Stimulated activated CD4-positive, alpha-beta T cell treated with anti-CD3 and anti-CD28 coated beads, TNF-alpha, amount 100 ng/mL, for 48 hours (primary cell): ENCODE measurements around the gene CLEC18B.
"Not testable (repeated sequence)": the region's sequence is repeated elsewhere in the genome, so short reads cannot be mapped to it uniquely, and the experiment has no call there.

Experiments used
- DNase-seq, 3 donors: peaks; one replicate each; pipeline ENCODE4 v3.0.0-alpha.2; 2020; ENCODE audit warnings: low read depth in 3 of 3

The CLEC18B gene

DNA sequence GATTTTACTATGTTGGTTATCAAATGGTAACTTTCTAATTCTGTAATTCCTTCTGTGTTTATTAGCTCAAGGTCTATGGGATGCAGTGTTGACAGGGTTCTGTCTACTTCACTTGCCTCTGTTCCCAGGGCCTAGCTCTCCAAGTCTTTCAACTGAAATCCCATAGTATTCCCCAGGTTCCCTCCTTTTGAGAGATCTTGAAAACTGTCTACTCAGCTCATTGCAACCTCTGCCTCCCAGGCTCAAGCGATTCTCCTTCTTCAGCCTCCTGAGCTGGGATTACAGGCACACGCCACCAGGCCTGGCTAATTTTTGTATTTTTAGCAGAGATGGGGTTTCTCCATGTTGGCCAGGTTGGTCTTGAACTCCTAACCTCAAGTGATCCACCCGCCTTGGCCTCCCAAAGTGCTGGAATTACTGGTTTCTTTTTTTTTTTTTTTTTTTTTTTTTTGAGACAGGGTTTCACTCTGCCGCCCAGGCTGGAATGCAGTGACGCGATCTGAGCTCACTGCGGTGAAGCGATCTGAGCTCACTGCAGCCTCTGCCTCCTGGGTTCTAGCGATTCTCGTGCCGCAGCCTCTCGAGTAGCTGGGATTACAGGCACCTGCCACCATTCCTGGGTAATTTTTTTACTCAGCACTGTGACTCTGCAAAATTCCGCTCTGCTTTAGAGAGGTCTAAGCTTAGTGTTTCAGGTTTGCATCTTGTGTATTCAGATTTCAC is 22.5 kb upstream of the CLEC18B start:
- DNase-seq: not testable (repeated sequence)

DNA sequence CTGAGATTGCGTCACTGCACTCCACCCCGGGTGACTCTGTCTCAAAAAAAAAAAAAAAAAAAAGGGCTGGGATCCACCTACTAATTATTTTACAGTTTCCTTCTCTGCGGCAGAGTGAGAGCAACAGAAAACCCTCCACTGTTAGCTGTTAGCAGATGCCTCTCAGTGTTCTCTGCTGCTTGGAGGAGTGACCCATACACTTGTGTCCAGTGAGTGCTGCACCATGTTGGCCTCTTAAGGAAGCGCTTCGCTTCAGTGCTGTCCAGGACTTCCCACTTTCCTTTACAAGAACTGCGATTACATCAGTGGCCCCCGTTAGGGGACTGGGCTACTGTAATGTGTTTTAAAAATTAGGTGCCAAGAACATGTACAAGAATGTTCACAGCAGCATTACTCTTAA is 18.4 kb upstream of the CLEC18B start:
- DNase-seq: no peak

DNA sequence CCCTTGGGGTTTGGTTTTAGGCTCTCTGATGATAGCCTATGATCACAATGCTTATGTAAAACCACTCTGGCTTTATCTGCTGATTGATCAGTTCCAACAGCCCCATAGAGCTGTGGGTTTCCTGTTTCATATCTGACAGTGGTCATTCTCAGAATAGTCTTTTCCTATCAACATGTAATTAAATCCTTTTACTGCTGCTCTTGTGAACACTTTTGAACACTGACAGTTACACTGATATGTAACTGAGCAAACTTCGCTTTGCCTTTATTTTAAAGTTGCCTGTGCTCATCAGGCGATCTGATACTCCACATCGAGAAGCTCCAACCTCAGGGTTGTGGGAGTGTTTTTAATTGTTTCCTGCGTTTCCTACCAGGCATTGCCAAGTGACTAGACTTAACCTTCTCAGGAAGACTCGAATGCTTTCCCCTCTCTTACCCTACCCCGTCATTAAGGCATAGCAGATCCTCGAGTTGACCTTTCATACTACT is 17.3 kb upstream of the CLEC18B start:
- DNase-seq: no peak

DNA sequence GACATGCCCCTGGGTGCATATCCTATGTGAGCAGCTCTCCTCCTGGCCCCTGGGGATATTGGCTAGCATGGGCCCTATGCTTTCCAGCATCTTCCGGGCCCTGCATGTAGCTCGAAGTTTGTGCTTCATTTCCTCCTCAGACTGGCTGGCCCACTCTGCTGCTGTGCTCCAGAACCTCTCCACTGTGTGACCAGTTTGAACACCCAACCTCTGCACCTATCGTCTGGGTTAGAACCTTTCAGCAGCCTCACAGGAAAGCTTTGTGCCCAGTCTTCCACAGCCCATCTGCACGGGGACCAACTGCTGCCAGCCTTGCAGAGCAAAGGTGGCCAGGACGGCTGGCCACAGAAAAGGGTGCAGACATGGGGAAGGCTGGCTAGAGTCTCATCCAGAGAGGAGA is 10.2 kb upstream of the CLEC18B start:
- DNase-seq: no peak

DNA sequence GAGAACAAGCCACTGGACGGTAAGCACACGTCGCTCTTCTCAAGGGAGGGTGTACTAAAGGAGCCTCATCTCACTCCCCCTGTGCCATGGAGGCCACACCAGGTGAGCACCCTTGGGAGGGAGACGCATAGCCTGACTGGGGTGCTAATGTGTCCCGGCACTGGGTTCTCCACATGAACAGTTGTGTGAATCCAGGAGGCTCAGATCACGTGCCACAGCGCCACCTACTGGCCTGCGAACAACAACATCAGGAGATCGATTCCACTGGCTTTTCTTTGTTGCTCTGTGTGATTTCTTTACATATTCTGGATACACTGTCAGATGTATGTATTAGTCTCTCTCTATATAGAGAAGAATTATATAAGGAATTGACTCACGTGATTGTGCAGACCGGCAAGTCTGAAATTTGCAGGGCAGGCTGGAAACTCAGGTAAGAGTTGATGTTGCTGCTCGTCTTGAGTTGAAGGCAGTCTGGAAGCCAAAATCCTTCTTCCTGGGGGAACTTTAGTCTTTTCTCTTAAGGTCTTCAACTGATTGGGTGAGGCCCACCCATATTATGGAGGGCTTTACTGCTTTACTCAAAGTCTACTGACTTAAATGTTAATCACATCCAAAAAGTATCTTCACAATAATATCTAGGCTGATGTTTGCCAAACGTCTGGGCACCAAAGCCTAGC is 8.9 kb upstream of the CLEC18B start:
- peak; percentile 10 to 28 (median 24) for DNase-seq

DNA sequence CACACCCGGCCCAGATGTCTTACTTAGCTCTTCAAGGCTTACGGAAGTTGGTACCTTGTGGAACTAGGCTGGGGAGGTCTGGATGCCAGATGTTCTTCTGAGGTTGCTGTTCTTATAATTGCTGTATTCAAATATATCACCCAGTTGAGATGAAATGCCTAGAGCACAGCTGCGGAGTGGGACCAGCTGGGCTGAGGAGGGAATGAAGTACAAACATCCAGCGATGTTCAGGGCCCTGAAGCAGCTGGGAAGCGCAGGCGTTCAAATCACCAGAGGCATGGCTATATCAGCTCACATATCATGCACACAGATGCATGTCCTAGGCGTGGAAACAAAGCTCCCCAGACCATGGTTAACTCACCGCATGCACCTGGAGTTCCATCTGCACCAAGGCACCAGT is 7.2 kb upstream of the CLEC18B start:
- not testable (repeated sequence) for DNase-seq

DNA sequence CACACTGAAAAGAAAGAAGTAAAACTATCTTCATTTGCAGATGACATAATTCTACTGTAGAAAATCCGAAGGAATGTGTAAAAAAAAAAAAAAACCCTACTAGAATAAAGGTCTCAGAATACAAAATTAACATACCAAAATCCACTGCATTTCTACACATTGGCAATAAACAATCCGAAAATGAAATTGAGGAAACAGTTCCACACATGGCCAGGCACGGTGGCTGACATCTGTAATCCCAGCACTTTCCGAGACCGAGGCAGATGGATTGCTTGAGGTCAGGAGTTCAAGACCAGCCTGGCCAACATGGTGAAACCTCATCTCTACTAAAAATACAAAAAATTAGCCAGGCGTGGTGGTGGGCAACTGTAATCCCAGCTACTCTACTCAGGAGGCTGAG is 4.5 kb upstream of the CLEC18B start:
- not testable (repeated sequence) for DNase-seq

DNA sequence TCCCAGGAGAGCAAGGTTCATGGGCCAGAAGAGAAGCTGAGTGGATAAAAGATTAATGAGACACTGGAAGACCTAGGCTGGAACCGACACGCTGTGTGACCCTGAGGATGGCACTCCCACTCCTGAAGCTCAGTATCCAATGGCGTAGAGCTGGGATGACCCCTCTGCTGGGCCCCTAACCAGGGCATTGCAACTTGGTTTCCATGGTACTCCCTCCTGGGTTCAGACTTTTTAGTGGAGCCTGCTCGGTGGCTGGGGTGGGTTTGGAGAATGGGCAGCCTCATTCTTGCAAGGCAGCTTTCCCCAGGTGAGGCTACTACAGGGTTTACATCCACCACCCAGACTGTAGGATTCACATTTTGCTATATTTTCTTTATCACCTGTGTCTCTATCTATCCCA is 2.4 kb upstream of the CLEC18B start:
- not testable (repeated sequence) for DNase-seq

DNA sequence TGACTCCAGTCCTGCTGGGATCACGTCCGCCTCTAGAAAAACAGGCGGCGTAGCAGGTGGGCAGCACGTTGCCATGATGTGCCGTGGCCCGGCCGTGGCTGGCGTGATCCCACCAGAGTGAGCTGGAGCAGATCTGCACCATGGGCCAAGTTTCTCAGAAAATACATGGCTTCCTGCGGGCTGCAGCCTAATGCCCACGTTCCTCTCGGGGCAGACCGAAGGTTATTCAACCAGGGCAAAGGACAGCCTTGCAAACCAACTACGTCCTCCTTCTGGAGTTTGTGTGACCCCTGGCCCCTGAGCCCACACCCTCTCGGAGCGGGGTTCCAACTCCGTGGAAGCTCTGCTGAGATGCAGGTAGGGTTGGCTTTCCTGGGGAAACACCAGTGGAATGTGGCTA is 808 bp upstream of the CLEC18B start:
- not testable (repeated sequence) for DNase-seq

DNA sequence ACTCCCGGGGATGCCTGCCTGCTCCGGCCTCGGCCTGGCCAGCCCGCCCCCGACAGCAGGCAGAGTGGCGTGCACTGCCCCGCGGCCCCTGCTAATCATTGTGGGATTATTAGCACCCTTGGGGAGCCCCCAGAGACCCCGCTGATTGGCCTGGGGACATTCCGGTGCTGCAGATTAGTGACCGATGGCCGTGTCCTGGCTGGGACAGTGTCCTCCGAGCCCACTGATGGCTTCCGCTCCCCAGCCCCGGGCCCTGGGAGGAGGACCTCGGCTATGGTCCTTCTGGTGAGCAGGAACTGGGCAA is 156 bp upstream of the CLEC18B start:
- not testable (repeated sequence) for DNase-seq

DNA sequence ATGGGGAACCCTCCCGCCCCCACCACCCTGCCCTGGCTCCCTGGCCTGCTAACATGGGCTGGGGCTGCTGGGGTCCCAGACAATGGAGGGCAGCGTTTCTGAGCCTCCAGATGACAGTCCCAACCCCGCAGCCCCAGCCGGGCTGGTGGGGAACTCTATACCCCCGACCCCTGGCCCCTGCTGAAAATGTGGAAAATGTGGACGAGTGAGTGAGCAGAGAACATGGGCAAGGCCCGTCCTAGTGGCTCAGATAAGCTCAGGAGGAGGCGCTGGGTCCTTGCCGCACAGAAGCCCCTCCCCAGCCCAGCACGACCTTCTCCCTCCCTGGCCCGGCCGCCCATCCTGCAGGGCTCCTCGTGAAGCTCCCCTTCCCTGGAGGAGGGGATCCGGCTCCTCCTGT is 1.5 kb downstream of the CLEC18B start:
- DNase-seq: not testable (repeated sequence)

DNA sequence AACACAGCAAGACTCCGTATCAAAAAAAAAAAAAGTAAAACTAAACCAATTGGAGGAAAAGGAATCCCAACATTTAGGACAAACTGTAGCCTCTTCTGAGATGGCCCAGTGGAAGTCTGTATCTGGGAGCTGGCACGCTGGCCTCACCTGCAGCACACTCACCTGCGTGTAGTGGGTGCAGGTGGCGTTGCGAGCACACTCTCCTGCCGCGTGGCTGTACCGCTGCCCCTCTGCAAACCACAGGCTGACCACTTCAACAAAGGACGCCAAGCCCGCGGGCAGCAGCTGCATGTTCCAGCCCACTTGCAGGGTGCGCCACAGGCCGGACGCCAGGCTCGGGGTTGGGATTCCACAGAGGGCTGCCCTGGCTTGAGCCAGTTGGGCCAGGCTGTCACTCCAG is 3.4 kb downstream of the CLEC18B start:
- DNase-seq: not testable (repeated sequence)

DNA sequence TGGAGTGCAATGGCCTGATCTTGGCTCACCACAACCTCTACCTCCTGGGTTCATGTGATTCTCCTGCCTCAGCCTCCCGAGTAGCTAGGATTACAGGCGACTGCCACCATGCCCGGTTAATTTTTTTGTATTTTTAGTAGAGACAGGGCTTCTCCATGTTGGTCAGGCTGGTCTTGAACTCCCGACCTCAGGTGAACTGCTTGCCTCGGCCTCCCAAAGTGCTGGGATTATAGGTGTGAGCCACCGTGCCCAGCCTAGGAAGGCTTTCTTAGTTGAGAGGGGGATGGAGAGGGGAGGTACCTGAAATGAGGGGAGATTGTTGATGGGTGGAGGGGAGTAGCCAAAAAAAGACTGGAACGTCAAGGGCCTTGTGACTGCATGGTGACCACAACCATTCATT is 7.4 kb downstream of the CLEC18B start:
- DNase-seq: not testable (repeated sequence)

DNA sequence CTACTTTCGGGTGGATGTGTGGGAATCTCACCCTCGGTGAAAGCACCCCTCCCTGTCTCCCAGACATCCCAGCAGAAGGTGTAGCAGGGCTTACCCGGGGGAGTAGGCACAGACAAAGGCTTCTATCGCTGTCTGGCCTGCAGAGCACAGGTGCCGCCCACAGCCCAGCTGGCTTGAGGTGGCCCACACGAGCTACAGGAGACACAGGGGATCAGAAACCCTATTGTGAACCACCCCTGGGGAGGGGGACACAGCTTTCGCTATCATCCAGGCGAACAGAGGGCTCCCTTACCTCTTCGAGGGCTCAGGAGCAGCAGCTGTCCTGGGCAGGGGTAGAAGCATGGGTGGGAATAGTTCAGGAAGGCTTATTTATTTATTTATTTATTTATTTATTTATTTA is 7.8 kb downstream of the CLEC18B start:
- not testable (repeated sequence) for DNase-seq

DNA sequence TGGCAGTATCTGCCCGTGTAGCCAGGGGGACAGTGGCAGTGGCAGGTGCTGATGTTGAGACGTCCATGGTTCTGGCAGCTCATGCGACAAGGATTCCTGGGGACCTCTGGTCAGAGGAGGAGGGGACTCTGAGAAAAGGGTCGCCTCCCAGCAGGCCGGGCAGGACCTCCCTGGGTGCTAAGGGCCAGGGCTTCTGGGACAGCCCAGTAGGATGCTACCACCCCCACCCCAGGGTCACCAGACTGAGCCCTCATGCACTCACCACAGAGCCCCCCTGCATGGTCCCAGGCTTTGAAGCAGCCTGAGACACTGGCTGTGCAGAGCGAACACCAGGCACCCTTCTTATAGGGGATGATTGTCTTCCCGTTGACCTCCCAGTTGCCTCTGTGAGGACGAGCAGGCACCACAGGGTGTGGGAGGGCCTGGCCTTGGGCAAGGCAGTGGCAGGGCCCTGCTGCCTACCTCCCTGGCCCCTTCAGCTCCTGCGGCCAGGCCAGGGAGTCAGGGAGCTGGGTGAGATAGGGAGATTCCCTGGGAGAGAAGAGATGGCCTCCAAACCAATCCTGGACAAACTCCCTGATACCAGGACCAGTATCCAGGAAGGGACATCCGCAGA is 8.4 kb downstream of the CLEC18B start:
- not testable (repeated sequence) for DNase-seq

DNA sequence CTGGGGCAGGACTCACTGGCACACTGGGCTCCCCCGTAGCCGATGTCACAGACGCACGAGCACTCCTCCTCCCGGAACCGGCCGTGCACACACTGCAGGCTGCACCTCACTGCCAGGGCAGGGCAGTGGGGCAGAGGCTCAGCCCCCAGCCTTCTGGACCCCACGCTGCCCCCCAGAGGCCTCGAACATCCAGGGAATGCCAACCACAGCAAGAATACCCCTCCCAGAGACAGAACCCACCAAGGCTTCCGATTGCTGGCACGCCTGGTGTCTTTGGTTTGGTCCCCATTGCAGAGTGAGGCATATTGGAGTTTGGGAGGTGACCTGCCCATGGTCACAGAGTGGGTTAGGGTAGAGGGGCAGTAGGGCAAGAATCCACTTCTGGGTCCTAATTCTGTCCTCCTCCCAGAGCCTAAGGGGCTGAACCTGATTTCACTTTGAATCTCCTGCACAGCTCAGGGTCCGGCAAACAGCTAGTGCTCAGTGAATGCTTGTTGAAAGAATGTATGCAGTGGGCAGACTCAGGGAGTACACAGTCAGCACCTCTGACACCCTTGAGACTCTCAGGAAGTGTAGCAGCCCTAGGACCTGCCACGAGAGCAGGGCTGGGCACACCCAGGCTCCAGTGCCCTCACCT is 9.0 kb downstream of the CLEC18B start:
- not testable (repeated sequence) for DNase-seq

DNA sequence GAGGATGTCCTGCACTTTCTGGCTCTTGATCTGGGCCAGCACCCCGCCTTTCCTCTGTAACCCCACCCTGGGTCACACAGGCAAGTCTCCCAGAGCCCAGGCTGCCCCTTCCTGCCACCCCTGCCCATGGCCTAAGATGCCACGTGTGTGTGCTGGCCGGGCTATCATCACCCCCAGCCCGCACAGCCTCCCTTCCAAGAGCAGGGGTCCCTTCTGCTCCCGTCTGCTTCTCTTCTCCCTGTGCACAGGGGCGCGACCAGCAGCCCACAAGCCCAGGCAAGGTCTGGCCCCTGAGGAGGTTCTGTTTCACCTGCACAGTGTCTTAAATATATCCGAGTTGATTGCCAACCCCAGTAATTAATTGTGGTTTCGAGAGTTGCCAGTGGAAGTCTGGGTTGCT is 10.3 kb downstream of the CLEC18B start:
- DNase-seq: not testable (repeated sequence)

DNA sequence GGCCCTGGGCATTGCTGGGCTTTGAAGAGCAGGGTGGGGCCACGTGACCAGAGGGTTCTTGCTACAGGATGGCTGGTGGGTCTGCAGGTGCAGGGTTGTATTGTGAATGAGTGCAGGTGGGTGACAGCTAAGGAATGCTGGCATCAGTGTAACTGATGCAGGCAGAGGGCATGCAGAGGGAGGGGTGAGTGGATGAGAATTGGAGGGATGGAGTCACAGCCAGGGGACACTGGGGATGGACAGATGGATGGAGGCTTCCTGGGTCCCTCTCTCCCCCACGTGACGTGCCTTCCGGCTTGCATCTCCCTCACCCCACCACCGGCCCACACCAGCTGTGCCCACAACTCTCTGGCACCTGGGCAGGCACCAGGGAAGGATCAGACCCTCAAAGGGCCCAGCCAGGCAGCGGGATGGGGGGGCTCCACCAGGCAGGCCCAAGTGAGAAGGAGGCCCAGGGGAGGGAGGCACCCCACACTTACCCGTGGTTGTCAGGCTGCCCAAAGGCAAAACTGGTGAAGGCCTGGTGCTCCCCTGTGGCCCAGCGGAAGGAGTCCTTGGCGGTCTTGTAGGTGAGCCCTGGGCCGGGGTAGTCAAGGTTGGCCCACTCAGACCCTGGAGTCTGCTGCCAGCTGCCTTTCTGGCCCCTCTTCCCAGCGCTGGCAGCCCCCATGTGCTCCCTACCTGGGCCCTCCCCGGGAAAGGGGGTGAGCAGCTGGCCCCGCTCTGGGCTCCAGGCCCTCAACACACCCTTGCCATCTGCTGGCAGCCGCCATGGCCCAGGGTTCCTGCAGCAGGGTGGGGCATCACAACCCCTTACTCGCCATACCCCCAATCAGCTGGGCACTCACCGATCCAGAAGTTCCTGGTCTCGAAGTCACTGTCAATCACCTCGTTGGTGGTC is 11.0 kb downstream of the CLEC18B start:
- DNase-seq: not testable (repeated sequence)

DNA sequence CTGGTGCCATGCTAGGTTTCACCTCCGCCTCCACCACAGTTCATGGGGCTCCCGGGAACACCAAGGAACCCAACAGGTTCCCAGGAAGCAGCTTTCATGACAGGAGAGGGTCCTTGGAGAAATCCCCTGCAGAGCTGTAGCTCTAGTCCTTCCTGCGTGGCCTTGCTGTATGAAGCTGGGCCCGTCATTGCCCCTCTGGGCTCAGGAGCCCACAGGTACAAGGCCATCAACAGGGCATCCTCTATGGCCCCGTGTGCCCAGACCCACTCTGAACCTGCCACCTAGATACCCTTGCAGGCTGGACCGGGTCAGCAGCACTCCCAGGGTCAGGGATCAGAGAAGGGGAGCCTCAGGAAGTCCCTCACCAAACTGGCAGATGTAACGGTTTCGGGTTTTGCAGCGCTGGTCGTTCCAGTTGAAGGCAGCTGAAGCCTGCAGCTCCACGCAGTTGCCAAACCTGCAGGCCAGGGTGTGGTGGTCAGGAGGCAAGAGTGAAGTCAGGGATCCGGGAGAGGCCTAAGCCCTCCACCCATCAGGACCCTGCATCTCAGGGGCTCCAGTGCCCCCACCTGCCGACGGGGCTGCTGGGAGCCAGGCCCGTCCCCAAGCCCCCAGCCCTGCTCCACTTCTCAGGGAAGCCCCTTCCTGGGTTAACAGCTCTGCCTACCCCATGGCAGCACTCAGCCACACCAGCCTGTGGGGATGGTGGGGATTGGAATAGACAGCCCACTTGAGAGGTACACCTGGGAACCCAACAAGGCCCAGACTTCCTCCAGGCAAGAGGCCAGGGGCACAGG is 11.9 kb downstream of the CLEC18B start:
- not testable (repeated sequence) for DNase-seq

DNA sequence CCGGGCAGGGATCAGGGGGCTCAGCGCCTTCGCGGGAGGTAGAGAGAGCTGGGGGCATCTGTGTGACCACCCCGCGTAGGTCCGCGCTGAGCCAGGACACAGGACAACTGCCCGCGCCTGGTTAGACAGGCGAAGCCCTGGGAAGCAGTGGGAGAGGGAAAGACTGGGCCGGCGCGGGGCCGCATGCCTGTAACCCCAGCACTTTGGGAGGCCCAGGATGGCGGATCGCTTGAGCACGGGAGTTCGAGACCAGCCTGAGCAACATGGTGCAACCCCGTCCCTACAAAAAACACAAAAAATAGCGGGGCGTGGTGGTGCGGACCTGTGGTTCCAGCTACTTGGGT is 13.9 kb downstream of the CLEC18B start:
- not testable (repeated sequence) for DNase-seq
